Natural killer cell (primary cell): ENCODE results near the gene TMEM51. TPM values are rescaled to one million over a fixed set of nuclear protein-coding genes. Genes with fewer than 3 reads are reported as not detected.

Experiments
- ATAC-seq, 3 donors: fragments of 150-1000 bp in 2 of 3; fragments of 200-7000 bp in 1 of 3; cut with Tn5 transposase; 1 replicate in 1 of 3; 2 replicates in 2 of 3; pipeline ENCODE4 v1.10.0; 2021; ENCODE audit warnings: mild to moderate bottlenecking in 2 of 3, moderate library complexity in 2 of 3
- DNase-seq, 2 donors: peaks; one replicate each; pipeline versions ENCODE4 v3.0.0 to v3.0.0-alpha.2; 2013 to 2021; ENCODE audit warnings: mixed read lengths in 1 of 2
- H3K27ac ChIP-seq: one replicate; pipeline ENCODE4 v1.5.1; 2013; ENCODE audit warnings: mild to moderate bottlenecking, low read length
- H3K27me3 ChIP-seq: one replicate; pipeline ENCODE4 v1.6.1; 2013; ENCODE audit warnings: low read length; ENCODE audit not compliant: control insufficient read depth, insufficient read depth
- H3K36me3 ChIP-seq: one replicate; pipeline ENCODE4 v1.6.1; 2013; ENCODE audit warnings: low read length; ENCODE audit not compliant: control insufficient read depth, insufficient read depth
- H3K4me1 ChIP-seq: one replicate; pipeline ENCODE4 v1.6.1; 2013; ENCODE audit warnings: low read length; ENCODE audit not compliant: control insufficient read depth, insufficient read depth
- H3K4me3 ChIP-seq: one replicate; pipeline ENCODE4 v1.5.1; 2013; ENCODE audit warnings: low read length
- H3K9me3 ChIP-seq: one replicate; pipeline ENCODE4 v1.6.1; 2013; ENCODE audit warnings: low read length; ENCODE audit not compliant: control insufficient read depth, insufficient read depth
- H3K27ac Mint-ChIP-seq, 2 donors: one replicate each; pipeline ENCODE4 v1.8.0; 2022; ENCODE audit warnings: mild to moderate bottlenecking in 2 of 2, mixed read lengths in 2 of 2, moderate library complexity in 1 of 2
- H3K27me3 Mint-ChIP-seq, 2 donors: one replicate each; pipeline ENCODE4 v1.8.0; 2022; ENCODE audit warnings: low read depth in 2 of 2, mixed read lengths in 2 of 2
- H3K36me3 Mint-ChIP-seq: one replicate; pipeline ENCODE4 v1.8.0; 2022; ENCODE audit warnings: mixed read lengths
- H3K4me1 Mint-ChIP-seq, 2 donors: one replicate each; pipeline ENCODE4 v1.8.0; 2022; ENCODE audit warnings: mixed read lengths in 2 of 2
- H3K4me3 Mint-ChIP-seq: one replicate; pipeline ENCODE4 v1.8.0; 2022; ENCODE audit warnings: mild to moderate bottlenecking, moderate library complexity, mixed read lengths
- H3K9me3 Mint-ChIP-seq, 2 donors: one replicate each; pipeline ENCODE4 v1.8.0; 2022; ENCODE audit warnings: mixed read lengths in 2 of 2
- WGBS: methylation state at CpG from one replicate; pipeline ENCODE4 v1.1.7; 2013; ENCODE audit warnings: missing lambda C conversion rate; ENCODE audit not compliant: insufficient coverage; 5-methylcytosine and 5-hydroxymethylcytosine counted together
- intact Hi-C: fragments of 100-400 bp; cut with micrococcal nuclease; formaldehyde crosslinking; loops from one replicate; pipeline ENCODE4 v1.14.2; 2022
- total RNA-seq, 4 donors: library from RNA; stranded (reverse); fragments of 120-200 nt in 1 of 4; gene quantifications; one replicate each; pipeline versions ENCODE4 v1.2.3 to v1.2.4, GENCODE V29; 2013 to 2022
- TF ChIP-seq, protein P1 (sequence below): fragments of 200-600 bp; IDR thresholded peaks from one replicate; pipeline ENCODE4 v1.8.0; 2022; ENCODE audit warnings: antibody characterized with exemption

Gene TMEM51
- total RNA-seq, 3 donors from 2014 or later (not counting 1 experiment from before 2014, with no cell fraction given), result not detected

- peak overlapping the region in 1 of 2 donors; percentile 61 for H3K27ac Mint-ChIP-seq
- H3K4me3 ChIP-seq, result no peak overlapping the region
- peaks cover 25% of the 10 kb centered on the region in 2 donors for H3K4me1 Mint-ChIP-seq
- intact Hi-C loops, result no loop called here
- no peaks in the 10 kb centered on the region for H3K9me3 ChIP-seq
- H3K4me3 Mint-ChIP-seq, result no peak overlapping the region
- H3K27me3 Mint-ChIP-seq, result peaks cover 0 to 13% of the 10 kb centered on the region in 2 donors
- no peaks in the 10 kb centered on the region for H3K36me3 Mint-ChIP-seq
- H3K9me3 Mint-ChIP-seq, result no peaks in the 10 kb centered on the region
- ATAC-seq (no peak), DNase-seq (no peak)
- TF ChIP-seq, protein P1, sequence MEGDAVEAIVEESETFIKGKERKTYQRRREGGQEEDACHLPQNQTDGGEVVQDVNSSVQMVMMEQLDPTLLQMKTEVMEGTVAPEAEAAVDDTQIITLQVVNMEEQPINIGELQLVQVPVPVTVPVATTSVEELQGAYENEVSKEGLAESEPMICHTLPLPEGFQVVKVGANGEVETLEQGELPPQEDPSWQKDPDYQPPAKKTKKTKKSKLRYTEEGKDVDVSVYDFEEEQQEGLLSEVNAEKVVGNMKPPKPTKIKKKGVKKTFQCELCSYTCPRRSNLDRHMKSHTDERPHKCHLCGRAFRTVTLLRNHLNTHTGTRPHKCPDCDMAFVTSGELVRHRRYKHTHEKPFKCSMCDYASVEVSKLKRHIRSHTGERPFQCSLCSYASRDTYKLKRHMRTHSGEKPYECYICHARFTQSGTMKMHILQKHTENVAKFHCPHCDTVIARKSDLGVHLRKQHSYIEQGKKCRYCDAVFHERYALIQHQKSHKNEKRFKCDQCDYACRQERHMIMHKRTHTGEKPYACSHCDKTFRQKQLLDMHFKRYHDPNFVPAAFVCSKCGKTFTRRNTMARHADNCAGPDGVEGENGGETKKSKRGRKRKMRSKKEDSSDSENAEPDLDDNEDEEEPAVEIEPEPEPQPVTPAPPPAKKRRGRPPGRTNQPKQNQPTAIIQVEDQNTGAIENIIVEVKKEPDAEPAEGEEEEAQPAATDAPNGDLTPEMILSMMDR, result no peak
- 85% methylated on average over 22 of the region's 22 CpGs for WGBS
- H3K4me1 ChIP-seq, result peaks cover 14% of the 10 kb centered on the region
- no peaks in the 10 kb centered on the region for H3K27me3 ChIP-seq
- H3K27ac ChIP-seq, result no peak overlapping the region
- no peaks in the 10 kb centered on the region for H3K36me3 ChIP-seq
Observed at GRCh38 chr1:15219280-15220023, 65.9 kb downstream of the TMEM51 start.

DNA sequence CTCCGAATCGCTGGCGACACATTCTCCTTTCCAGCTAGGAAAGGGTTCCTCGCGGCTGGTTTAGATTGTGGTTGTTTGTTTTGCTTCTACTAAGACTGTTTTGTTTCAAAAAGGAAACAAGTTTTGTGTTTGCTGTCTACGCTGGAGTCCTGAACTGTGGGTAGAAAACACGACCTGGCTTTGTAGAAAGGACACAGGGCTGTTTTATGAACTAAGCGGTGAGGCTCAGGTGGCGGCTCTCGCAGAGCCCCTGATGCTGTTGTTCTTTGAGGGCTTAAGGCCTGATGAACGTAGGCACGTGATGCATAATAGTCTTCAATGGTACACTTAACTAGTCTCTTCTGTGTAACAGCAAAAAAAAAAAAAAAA is 66.5 kb downstream of the TMEM51 start:
- intact Hi-C loops, result no loop called here
- DNase-seq (no peak), ATAC-seq (no peak)
- H3K4me1 ChIP-seq, result peaks cover 14% of the 10 kb centered on the region
- H3K4me3 Mint-ChIP-seq, result no peak overlapping the region
- H3K27ac ChIP-seq, result no peak overlapping the region
- H3K4me3 ChIP-seq, result no peak overlapping the region
- peaks cover 0 to 13% of the 10 kb centered on the region in 2 donors for H3K27me3 Mint-ChIP-seq
- H3K36me3 Mint-ChIP-seq, result no peaks in the 10 kb centered on the region
- no peaks in the 10 kb centered on the region for H3K27me3 ChIP-seq
- peak overlapping the region in 1 of 2 donors; percentile 61 for H3K27ac Mint-ChIP-seq
- WGBS, result 80% methylated on average over 11 of the region's 12 CpGs
- H3K9me3 Mint-ChIP-seq, result no peaks in the 10 kb centered on the region
- H3K4me1 Mint-ChIP-seq, result peaks cover 25% of the 10 kb centered on the region in 2 donors
- no peaks in the 10 kb centered on the region for H3K9me3 ChIP-seq
- H3K36me3 ChIP-seq, result no peaks in the 10 kb centered on the region
- TF ChIP-seq, protein P1, result no peak

- Histone ChIP-seq H3K4me3 (no peak overlapping the region), H3K27me3 (no peaks in the 10 kb centered on the region), H3K9me3 (no peaks in the 10 kb centered on the region), H3K36me3 (no peaks in the 10 kb centered on the region), H3K4me1 (peaks cover 14% of the 10 kb centered on the region), H3K27ac (no peak overlapping the region)
- no peak overlapping the region for H3K4me3 Mint-ChIP-seq
- peaks cover 25% of the 10 kb centered on the region in 2 donors for H3K4me1 Mint-ChIP-seq
- TF ChIP-seq, protein P1, result no peak
- H3K9me3 Mint-ChIP-seq, result no peaks in the 10 kb centered on the region
- DNase-seq (no peak), ATAC-seq (no peak)
- intact Hi-C loops, result no loop called here
- H3K36me3 Mint-ChIP-seq, result no peaks in the 10 kb centered on the region
- H3K27me3 Mint-ChIP-seq, result peaks cover 0 to 13% of the 10 kb centered on the region in 2 donors
- H3K27ac Mint-ChIP-seq, result no peak overlapping the region
- 94% methylated on average over 7 of the region's 7 CpGs for WGBS
Observed at GRCh38 chr1:15220825-15221431, 67.4 kb downstream of the TMEM51 start.
